Retinal pigment epithelial cell (primary cell): ENCODE results near the gene MCF2L.

Experiments used
- DNase-seq: peaks from one replicate; pipeline ENCODE4 v3.0.0-alpha.2; 2010; ENCODE audit warnings: low read depth
- H3K4me3 ChIP-seq: 2 replicates; pipeline ENCODE4 v1.5.1; 2011; ENCODE audit warnings: mild to moderate bottlenecking, low read length, control low read depth, moderate library complexity
- TF ChIP-seq, protein P1 (sequence below): conservative IDR thresholded peaks from 2 replicates; pipeline ENCODE4 v1.5.1; 2011; ENCODE audit warnings: low read depth, low read length, control low read depth, inconsistent platforms

Gene MCF2L

GRCh38 chr13:112999414-113000177 is 30.6 kb downstream of the MCF2L start:
- TF ChIP-seq, protein P1, sequence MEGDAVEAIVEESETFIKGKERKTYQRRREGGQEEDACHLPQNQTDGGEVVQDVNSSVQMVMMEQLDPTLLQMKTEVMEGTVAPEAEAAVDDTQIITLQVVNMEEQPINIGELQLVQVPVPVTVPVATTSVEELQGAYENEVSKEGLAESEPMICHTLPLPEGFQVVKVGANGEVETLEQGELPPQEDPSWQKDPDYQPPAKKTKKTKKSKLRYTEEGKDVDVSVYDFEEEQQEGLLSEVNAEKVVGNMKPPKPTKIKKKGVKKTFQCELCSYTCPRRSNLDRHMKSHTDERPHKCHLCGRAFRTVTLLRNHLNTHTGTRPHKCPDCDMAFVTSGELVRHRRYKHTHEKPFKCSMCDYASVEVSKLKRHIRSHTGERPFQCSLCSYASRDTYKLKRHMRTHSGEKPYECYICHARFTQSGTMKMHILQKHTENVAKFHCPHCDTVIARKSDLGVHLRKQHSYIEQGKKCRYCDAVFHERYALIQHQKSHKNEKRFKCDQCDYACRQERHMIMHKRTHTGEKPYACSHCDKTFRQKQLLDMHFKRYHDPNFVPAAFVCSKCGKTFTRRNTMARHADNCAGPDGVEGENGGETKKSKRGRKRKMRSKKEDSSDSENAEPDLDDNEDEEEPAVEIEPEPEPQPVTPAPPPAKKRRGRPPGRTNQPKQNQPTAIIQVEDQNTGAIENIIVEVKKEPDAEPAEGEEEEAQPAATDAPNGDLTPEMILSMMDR: no peak

DNA sequence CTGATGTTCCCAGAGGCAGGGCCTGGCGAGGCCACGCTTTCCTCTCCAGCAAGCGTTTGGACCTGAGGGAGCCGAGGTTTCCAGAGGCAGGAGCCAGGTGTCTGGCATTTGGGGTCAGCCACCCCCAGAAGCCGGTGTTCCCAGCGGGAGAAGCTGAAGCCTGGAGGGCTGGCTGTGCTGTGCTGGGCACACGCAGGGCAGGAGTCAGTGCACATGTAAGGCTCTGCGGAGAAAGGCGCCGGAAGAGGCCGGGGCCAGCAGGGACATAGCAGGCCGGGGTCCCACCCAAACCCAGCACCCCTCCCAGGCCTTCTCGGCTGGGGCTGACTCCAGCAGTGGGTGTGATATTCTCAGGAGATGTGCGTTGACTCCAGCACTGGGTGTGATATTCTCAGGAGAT is 31.6 kb downstream of the MCF2L start:
- TF ChIP-seq, protein P1: no peak
- DNase-seq: no peak
- no peak overlapping the region for H3K4me3 ChIP-seq

More at GRCh38 chr13:112999414-113000177, 30.6 kb downstream of the MCF2L start:
- H3K4me3 ChIP-seq: no peak overlapping the region
- no peak for DNase-seq

DNA sequence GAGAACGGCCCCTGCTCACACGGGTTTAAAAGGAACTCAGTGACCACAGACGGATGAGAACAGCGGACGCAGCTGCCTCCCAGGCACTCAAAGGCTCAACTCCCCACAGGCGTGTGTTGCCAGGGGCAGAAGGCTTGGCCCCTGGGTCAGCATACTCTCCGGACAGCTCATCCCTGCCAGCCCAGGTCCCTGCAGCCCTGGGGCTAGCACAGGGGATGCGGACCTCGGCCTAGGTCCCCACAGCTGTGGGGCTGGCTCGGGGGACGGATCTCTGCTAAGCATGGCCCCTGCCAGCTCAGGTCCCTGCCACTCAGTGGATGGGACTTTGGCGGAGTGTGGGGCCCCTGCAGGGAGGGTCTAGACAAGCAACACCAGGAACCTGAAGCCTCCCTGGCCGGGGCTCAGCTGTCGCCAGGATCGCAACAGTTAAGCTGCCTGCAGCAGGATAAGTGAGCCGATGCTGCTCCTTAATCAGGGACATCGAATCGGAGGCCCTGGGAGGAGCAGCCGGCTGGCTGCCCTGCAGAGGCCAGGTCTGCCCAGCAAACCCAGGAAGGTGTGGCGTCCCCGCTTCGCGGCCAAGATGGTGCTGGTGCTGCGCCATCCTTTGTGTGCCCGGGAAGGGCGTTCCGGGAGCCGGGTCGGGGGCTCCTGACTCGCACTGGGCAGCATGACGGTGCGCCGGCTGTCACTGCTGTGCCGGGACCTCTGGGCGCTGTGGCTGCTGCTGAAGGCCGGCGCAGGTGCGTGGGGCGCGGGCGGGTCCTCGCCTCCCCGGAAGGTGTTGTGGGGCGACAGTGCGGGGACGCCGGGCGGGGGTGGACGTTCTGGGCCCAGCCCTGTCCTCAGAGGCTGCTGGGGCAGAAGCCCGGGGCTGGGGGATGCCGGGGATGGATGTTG is 32.5 kb downstream of the MCF2L start:
- DNase-seq: peak; percentile 43
- peak overlapping the region; percentile 59 for H3K4me3 ChIP-seq
- TF ChIP-seq, protein P1: no peak

DNA sequence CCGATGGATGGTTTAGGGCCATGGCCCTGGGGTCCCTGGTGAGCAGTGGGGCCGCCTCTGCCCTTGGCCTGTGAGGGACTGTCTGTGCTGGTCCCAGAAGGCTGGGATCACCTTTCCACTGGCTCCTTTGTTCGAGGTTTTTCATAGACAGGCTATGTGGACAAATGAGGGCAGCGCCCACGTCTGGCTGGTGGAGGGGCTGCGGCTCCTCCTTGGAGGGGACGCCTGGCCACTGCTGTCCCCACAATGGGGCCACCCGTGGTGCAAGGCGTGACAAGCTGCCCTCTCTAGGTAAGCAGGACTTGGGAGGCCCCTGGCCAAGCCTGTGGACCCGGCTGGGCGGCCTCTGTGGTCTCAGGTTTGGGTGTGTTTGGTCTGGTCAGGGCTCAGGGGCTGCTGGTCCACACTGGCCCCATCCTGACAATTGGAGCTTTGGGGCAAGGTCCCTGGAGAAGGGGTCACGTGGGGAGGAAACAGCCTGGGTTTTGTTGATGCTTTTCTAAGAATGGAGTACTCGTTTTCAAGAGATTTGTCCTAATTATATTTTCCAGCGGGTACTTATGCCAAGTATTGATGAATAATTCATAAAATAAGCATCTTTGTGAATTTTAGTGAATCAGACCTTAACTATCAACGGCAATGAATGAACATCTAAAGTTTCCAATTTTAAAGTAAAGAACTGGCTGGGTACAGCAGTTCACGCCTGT is 33.3 kb downstream of the MCF2L start:
- peak; percentile 7 for DNase-seq
- TF ChIP-seq, protein P1: peak; percentile 68
- peak overlapping the region; percentile 59 for H3K4me3 ChIP-seq

- H3K4me3 ChIP-seq: no peak overlapping the region
- TF ChIP-seq, protein P1: no peak
- DNase-seq: no peak
Measured at GRCh38 chr13:113002913-113003290, 33.9 kb downstream of the MCF2L start.

DNA sequence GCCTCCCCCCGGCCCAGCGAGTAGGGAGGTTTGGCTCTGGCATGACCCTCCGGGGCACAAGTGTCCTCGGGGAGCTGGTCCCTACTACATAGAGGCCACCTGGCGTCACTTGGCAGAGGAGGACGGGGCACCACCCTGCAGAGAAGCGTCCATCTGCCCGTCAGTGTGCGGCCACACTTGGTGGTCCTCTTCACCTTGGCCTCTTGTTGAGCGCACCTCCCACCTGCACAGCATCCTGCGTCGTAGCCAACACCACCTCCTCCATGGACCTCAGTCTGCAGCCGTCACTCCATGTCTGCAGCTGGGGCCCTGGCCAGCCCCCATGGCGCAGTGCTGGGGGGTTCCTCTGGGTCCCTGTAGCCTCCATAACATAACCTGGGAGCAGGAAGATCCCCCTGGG is 35.1 kb downstream of the MCF2L start:
- H3K4me3 ChIP-seq: no peak overlapping the region
- TF ChIP-seq, protein P1: no peak
- DNase-seq: no peak
